Chondrocyte (in vitro differentiated cells): ENCODE measurements around the gene TMEM40. TPM values are rescaled to one million over a fixed set of nuclear protein-coding genes. Genes with fewer than 3 reads are reported as not detected.

Source experiments
- DNase-seq: peaks from one replicate; pipeline ENCODE4 v3.0.0; 2021; ENCODE audit warnings: mixed read lengths, low spot score
- H3K27ac Mint-ChIP-seq: one replicate; pipeline ENCODE4 v1.8.0; 2021; ENCODE audit warnings: mild to moderate bottlenecking, moderate library complexity, mixed read lengths; ENCODE audit not compliant: unreplicated experiment
- H3K27me3 Mint-ChIP-seq: 2 replicates; pipeline ENCODE4 v1.8.0; 2021; ENCODE audit warnings: low read depth, mixed read lengths
- H3K36me3 Mint-ChIP-seq: 2 replicates; pipeline ENCODE4 v1.8.0; 2021; ENCODE audit warnings: low read depth, mixed read lengths
- H3K4me1 Mint-ChIP-seq: 2 replicates; pipeline ENCODE4 v1.8.0; 2021; ENCODE audit warnings: low read depth, mild to moderate bottlenecking, mixed read lengths
- H3K4me3 Mint-ChIP-seq: one replicate; pipeline ENCODE4 v1.8.0; 2021; ENCODE audit warnings: mild to moderate bottlenecking, moderate library complexity, mixed read lengths; ENCODE audit not compliant: unreplicated experiment
- H3K9me3 Mint-ChIP-seq: 2 replicates; pipeline ENCODE4 v1.8.0; 2021; ENCODE audit warnings: low read depth, mixed read lengths
- total RNA-seq: library from RNA; stranded (reverse); gene quantifications from 3 replicates; pipeline ENCODE4 v1.2.1, GENCODE V29; 2021
- TF ChIP-seq, protein P1 (sequence below): fragments of 200-600 bp; sonication (generic); IDR thresholded peaks from 2 replicates; pipeline ENCODE4 v1.5.0; 2021; ENCODE audit warnings: antibody characterized with exemption, mild to moderate bottlenecking, moderate library complexity

Gene TMEM40
- total RNA-seq, 1 donor from 2014 or later: not detected

DNA sequence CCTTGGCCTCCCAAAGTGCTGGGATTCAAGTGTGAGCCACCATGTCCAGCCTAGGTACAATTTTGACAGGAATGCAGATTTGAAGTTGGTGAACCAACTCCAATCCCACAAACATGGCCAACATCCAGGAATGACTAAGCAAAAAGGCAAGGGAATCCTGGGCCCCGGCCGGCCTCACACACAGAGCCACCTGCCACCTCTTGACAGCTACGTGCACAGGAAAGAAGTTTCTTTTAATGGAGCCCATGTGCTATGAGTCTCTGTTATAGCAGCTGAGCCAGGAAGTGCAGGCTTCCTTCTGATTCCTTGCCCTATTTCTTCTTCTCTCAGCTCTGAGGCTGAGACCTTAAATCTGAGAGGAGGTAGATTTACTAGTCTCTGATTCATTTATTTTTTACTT is 8.8 kb downstream of the TMEM40 start:
- H3K27me3 Mint-ChIP-seq: no peaks in the 10 kb centered on the region
- H3K4me1 Mint-ChIP-seq: peaks cover 26% of the 10 kb centered on the region
- no peak for DNase-seq
- peak overlapping the region; percentile 87 for H3K27ac Mint-ChIP-seq
- H3K36me3 Mint-ChIP-seq: no peaks in the 10 kb centered on the region
- TF ChIP-seq, protein P1, sequence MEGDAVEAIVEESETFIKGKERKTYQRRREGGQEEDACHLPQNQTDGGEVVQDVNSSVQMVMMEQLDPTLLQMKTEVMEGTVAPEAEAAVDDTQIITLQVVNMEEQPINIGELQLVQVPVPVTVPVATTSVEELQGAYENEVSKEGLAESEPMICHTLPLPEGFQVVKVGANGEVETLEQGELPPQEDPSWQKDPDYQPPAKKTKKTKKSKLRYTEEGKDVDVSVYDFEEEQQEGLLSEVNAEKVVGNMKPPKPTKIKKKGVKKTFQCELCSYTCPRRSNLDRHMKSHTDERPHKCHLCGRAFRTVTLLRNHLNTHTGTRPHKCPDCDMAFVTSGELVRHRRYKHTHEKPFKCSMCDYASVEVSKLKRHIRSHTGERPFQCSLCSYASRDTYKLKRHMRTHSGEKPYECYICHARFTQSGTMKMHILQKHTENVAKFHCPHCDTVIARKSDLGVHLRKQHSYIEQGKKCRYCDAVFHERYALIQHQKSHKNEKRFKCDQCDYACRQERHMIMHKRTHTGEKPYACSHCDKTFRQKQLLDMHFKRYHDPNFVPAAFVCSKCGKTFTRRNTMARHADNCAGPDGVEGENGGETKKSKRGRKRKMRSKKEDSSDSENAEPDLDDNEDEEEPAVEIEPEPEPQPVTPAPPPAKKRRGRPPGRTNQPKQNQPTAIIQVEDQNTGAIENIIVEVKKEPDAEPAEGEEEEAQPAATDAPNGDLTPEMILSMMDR: no peak
- H3K4me3 Mint-ChIP-seq: no peak overlapping the region
- H3K9me3 Mint-ChIP-seq: no peaks in the 10 kb centered on the region

DNA sequence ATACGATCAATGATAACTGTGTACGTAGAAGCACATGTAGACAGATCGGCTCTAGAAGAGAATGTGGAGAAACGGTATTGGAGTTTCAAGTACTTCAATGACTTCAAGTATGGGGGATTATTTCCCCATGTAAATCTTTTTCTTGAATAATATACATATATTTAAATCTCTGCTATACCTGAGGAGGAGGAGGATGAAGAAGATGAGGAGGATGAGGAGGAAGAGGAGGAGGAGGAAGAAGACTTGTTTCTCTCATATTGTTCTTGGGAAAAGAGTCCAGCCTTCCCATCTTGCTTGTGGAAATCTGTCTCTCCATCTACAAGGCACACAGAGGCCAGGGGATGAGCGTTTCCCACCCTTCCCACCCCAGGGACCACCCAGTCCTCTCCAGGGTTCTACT is 10.6 kb downstream of the TMEM40 start:
- Mint-ChIP-seq H3K36me3 (no peaks in the 10 kb centered on the region), H3K9me3 (no peaks in the 10 kb centered on the region), H3K27ac (no peak overlapping the region), H3K4me3 (no peak overlapping the region), H3K27me3 (no peaks in the 10 kb centered on the region), H3K4me1 (peaks cover 26% of the 10 kb centered on the region)
- no peak for DNase-seq
- TF ChIP-seq, protein P1: no peak

- no peak overlapping the region for H3K27ac Mint-ChIP-seq
- H3K36me3 Mint-ChIP-seq: no peaks in the 10 kb centered on the region
- peaks cover 20% of the 10 kb centered on the region for H3K4me1 Mint-ChIP-seq
- TF ChIP-seq, protein P1: no peak
- H3K9me3 Mint-ChIP-seq: no peaks in the 10 kb centered on the region
- DNase-seq: no peak
- no peaks in the 10 kb centered on the region for H3K27me3 Mint-ChIP-seq
- H3K4me3 Mint-ChIP-seq: no peak overlapping the region
These were observed 12.6 kb downstream of the TMEM40 start for GRCh38 chr3:12746419-12746818.

DNA sequence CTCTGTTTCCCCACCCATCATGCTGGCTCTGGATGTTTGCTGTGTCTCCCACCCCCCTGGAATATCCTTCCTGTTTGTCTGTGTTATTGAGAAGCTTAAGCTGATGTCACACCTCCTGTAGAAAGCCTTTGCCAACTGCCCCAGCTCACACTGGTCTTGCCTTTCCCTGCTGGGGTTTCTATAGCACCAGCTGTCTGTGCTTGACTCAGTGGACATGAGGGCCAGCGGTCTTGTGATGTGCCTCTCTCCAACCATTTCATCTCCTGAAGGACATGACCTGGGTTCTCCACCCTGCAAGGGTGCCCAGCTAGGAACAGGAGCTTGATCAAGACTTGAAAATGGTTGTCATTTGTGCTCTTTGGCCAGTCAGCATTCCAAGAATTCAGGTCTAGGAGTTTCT is 14.7 kb downstream of the TMEM40 start:
- DNase-seq: no peak
- no peak overlapping the region for H3K27ac Mint-ChIP-seq
- no peaks in the 10 kb centered on the region for H3K9me3 Mint-ChIP-seq
- H3K27me3 Mint-ChIP-seq: no peaks in the 10 kb centered on the region
- H3K4me1 Mint-ChIP-seq: no peaks in the 10 kb centered on the region
- no peak overlapping the region for H3K4me3 Mint-ChIP-seq
- no peaks in the 10 kb centered on the region for H3K36me3 Mint-ChIP-seq
- TF ChIP-seq, protein P1: no peak

GRCh38 chr3:12743583-12743982 is 15.5 kb downstream of the TMEM40 start:
- Mint-ChIP-seq H3K27me3 (no peaks in the 10 kb centered on the region), H3K4me1 (no peaks in the 10 kb centered on the region), H3K27ac (no peak overlapping the region), H3K4me3 (no peak overlapping the region), H3K9me3 (no peaks in the 10 kb centered on the region), H3K36me3 (no peaks in the 10 kb centered on the region)
- DNase-seq: no peak
- TF ChIP-seq, protein P1: no peak
